Measurements from ENCODE around the gene DENND1B. TPM values are rescaled to one million over a fixed set of nuclear protein-coding genes. Genes with fewer than 3 reads are reported as not detected.
"Not testable (repeated sequence)": the region's sequence is repeated elsewhere in the genome, so short reads cannot be mapped to it uniquely, and the experiment has no call there.

Gene DENND1B
- polyA plus RNA-seq, 1 donor (not counting 4 experiments of a cell fraction or from before 2014, with no cell fraction given), result 7.6 TPM

- Histone ChIP-seq H3K9me3 (ENCODE audit: control insufficient read depth, low read depth, low read length) (no peaks in the 10 kb centered on the region), H3K9me1 (ENCODE audit: control insufficient read depth, extremely low read depth, insufficient read depth, low read length) (no peaks in the 10 kb centered on the region), H2AFZ (ENCODE audit: control insufficient read depth, low read length) (no peak overlapping the region), H3K4me2 (ENCODE audit: control insufficient read depth, extremely low read depth, insufficient read depth, low read depth, low read length) (no peak overlapping the region), H4K20me1 (ENCODE audit: control insufficient read depth, extremely low read depth, insufficient read depth, low read length) (no peaks in the 10 kb centered on the region), H3K4me1 (ENCODE audit: control insufficient read depth, extremely low read depth, insufficient read depth, low read length) (no peaks in the 10 kb centered on the region), H3K4me3 (ENCODE audit: control insufficient read depth in 2 of 3, extremely low read depth in 1 of 3, insufficient read depth in 2 of 3, low read depth in 1 of 3, low read length in 3 of 3) (no peak overlapping the region), H3K27ac (ENCODE audit: control insufficient read depth, insufficient read depth, low read length) (no peak overlapping the region), H3K9ac (ENCODE audit: control insufficient read depth, extremely low read depth, insufficient read depth, low read length) (no peak overlapping the region), H3K79me2 (ENCODE audit: control insufficient read depth, insufficient read depth, low read length) (no peaks in the 10 kb centered on the region), H3K36me3 (ENCODE audit: control insufficient read depth in 2 of 2, extremely low read depth in 1 of 2, insufficient read depth in 2 of 2, low read length in 2 of 2) (peaks cover 0 to 3% of the 10 kb centered on the region in 2 experiments), H3K27me3 (ENCODE audit: control insufficient read depth, extremely low read depth, insufficient read depth, low read length) (no peaks in the 10 kb centered on the region)
- FAIRE-seq, result no peak
- DNase-seq (ENCODE audit: low read depth, low spot score), result no peak
- TF ChIP-seq CTCF (optimal IDR thresholded peaks at IDR 0.05 in 1 of 3, IDR thresholded peaks at IDR 0.05 in 1 of 3, conservative IDR thresholded peaks at IDR 0.05 in 1 of 3; ENCODE audit: extremely low read depth in 1 of 3, insufficient read depth in 2 of 3, low read length in 3 of 3) (no peak), EZH2 (IDR thresholded peaks at IDR 0.05; ENCODE audit: low read length) (no peak)
- dilution Hi-C loops (cut with MboI; ENCODE audit: extremely low pct_ligation_motif_present, low sequenced_read_pairs), result no loop called here
Measured at GRCh38 chr1:197585809-197586208, 189.5 kb downstream of the DENND1B start.

- Histone ChIP-seq H3K4me1 (ENCODE audit: control insufficient read depth, extremely low read depth, insufficient read depth, low read length) (no peaks in the 10 kb centered on the region), H3K79me2 (ENCODE audit: control insufficient read depth, insufficient read depth, low read length) (no peaks in the 10 kb centered on the region), H3K27me3 (ENCODE audit: control insufficient read depth, extremely low read depth, insufficient read depth, low read length) (no peaks in the 10 kb centered on the region), H3K9me3 (ENCODE audit: control insufficient read depth, low read depth, low read length) (no peaks in the 10 kb centered on the region), H3K36me3 (ENCODE audit: control insufficient read depth in 2 of 2, extremely low read depth in 1 of 2, insufficient read depth in 2 of 2, low read length in 2 of 2) (no peaks in the 10 kb centered on the region), H3K4me2 (ENCODE audit: control insufficient read depth, extremely low read depth, insufficient read depth, low read depth, low read length) (no peak overlapping the region), H3K9me1 (ENCODE audit: control insufficient read depth, extremely low read depth, insufficient read depth, low read length) (no peaks in the 10 kb centered on the region), H3K4me3 (ENCODE audit: control insufficient read depth in 2 of 3, extremely low read depth in 1 of 3, insufficient read depth in 2 of 3, low read depth in 1 of 3, low read length in 3 of 3) (no peak overlapping the region), H2AFZ (ENCODE audit: control insufficient read depth, low read length) (no peak overlapping the region), H3K9ac (ENCODE audit: control insufficient read depth, extremely low read depth, insufficient read depth, low read length) (no peak overlapping the region), H3K27ac (ENCODE audit: control insufficient read depth, insufficient read depth, low read length) (no peak overlapping the region), H4K20me1 (ENCODE audit: control insufficient read depth, extremely low read depth, insufficient read depth, low read length) (no peaks in the 10 kb centered on the region)
- TF ChIP-seq CTCF (optimal IDR thresholded peaks at IDR 0.05 in 1 of 3, IDR thresholded peaks at IDR 0.05 in 1 of 3, conservative IDR thresholded peaks at IDR 0.05 in 1 of 3; ENCODE audit: extremely low read depth in 1 of 3, insufficient read depth in 2 of 3, low read length in 3 of 3) (no peak), EZH2 (IDR thresholded peaks at IDR 0.05; ENCODE audit: low read length) (no peak)
- DNase-seq (ENCODE audit: low read depth, low spot score) (no peak), FAIRE-seq (no peak)
- dilution Hi-C loops (cut with MboI; ENCODE audit: extremely low pct_ligation_motif_present, low sequenced_read_pairs), result no loop called here
Measured at GRCh38 chr1:197577580-197577979, 197.7 kb downstream of the DENND1B start.

GRCh38 chr1:197575531-197575930 is 199.7 kb downstream of the DENND1B start:
- FAIRE-seq; H3K79me2 ChIP-seq (ENCODE audit: control insufficient read depth, insufficient read depth, low read length); dilution Hi-C loops (cut with MboI; ENCODE audit: extremely low pct_ligation_motif_present, low sequenced_read_pairs): not testable (repeated sequence)

More at GRCh38 chr1:197575531-197575930, 199.7 kb downstream of the DENND1B start:
- not testable (repeated sequence) for H3K27ac ChIP-seq (ENCODE audit: control insufficient read depth, insufficient read depth, low read length); DNase-seq (ENCODE audit: low read depth, low spot score); H3K36me3 ChIP-seq (ENCODE audit: control insufficient read depth in 2 of 2, extremely low read depth in 1 of 2, insufficient read depth in 2 of 2, low read length in 2 of 2); H3K4me2 ChIP-seq (ENCODE audit: control insufficient read depth, extremely low read depth, insufficient read depth, low read depth, low read length); H4K20me1 ChIP-seq (ENCODE audit: control insufficient read depth, extremely low read depth, insufficient read depth, low read length); H3K9me1 ChIP-seq (ENCODE audit: control insufficient read depth, extremely low read depth, insufficient read depth, low read length); H3K4me1 ChIP-seq (ENCODE audit: control insufficient read depth, extremely low read depth, insufficient read depth, low read length); H3K27me3 ChIP-seq (ENCODE audit: control insufficient read depth, extremely low read depth, insufficient read depth, low read length); H3K4me3 ChIP-seq (ENCODE audit: control insufficient read depth in 2 of 3, extremely low read depth in 1 of 3, insufficient read depth in 2 of 3, low read depth in 1 of 3, low read length in 3 of 3); H3K9me3 ChIP-seq (ENCODE audit: control insufficient read depth, low read depth, low read length); H3K9ac ChIP-seq (ENCODE audit: control insufficient read depth, extremely low read depth, insufficient read depth, low read length); H2AFZ ChIP-seq (ENCODE audit: control insufficient read depth, low read length)
